K562 (cell line): ENCODE results near the gene LMF2. TPM values are rescaled to one million over a fixed set of nuclear protein-coding genes. Genes with fewer than 3 reads are reported as not detected.

Experiments used
- CREM ChIP-seq: IDR thresholded peaks from 2 replicates; pipeline ENCODE4 v1.6.1; 2014; ENCODE audit warnings: antibody characterized with exemption, low read depth
- FOXA1 ChIP-seq: fragments of 450-650 bp; IDR thresholded peaks from 2 replicates; pipeline ENCODE4 v1.6.1; 2016; ENCODE audit warnings: mild to moderate bottlenecking, borderline replicate concordance
- HDAC1 ChIP-seq, 2 experiments: fragments of 450-650 bp; IDR thresholded peaks; 2 replicates each; pipeline ENCODE4 v1.6.1; 2016 to 2017; ENCODE audit warnings: inconsistent platforms in 1 of 2, mild to moderate bottlenecking in 1 of 2, moderate library complexity in 1 of 2
- KLF16 ChIP-seq: IDR thresholded peaks from 2 replicates; pipeline ENCODE4 v1.6.1; 2016; ENCODE audit warnings: antibody characterized with exemption
- NBN ChIP-seq: fragments of 450-650 bp; IDR thresholded peaks from 2 replicates; pipeline ENCODE4 v1.6.1; 2016; ENCODE audit warnings: low read depth, mild to moderate bottlenecking
- NCOA6 ChIP-seq: fragments of 450-650 bp; IDR thresholded peaks from 2 replicates; pipeline ENCODE4 v1.6.1; 2017; ENCODE audit warnings: mild to moderate bottlenecking
- NFXL1 ChIP-seq: fragments of 450-650 bp; formaldehyde crosslinking; IDR thresholded peaks from 2 replicates; pipeline ENCODE4 v1.4.0; 2021; ENCODE audit warnings: mild to moderate bottlenecking
- SMC3 ChIP-seq: conservative IDR thresholded peaks from 2 replicates; pipeline ENCODE4 v1.6.1; 2011; ENCODE audit warnings: low read depth, low read length, improper control_type of control experiment; ENCODE audit not compliant: insufficient read depth
- TBL1XR1 ChIP-seq, 2 experiments: IDR thresholded peaks; 2 replicates each; pipeline ENCODE4 v1.6.1; 2012; ENCODE audit warnings: improper control_type of control experiment in 2 of 2, low read length in 2 of 2, mild to moderate bottlenecking in 1 of 2
- TCF3 ChIP-seq: sonication (generic); formaldehyde crosslinking; IDR thresholded peaks from 2 replicates; pipeline ENCODE4 v1.4.0; 2020; ENCODE audit warnings: mild to moderate bottlenecking, missing genetic modification reagents
- ZNF347 ChIP-seq: fragments of 450-650 bp; formaldehyde crosslinking; IDR thresholded peaks from 2 replicates; pipeline ENCODE4 v1.4.0; 2020; ENCODE audit warnings: low read depth, mild to moderate bottlenecking, moderate library complexity
- polyA plus RNA-seq, 8 experiments: library from polyadenylated mRNA; depleted of rRNA in 4 of 8; stranded (reverse) in 5 of 8; unstranded in 3 of 8; fragments of >200 nt; fragmentation: Nextera tagmentation in 2 of 8; fragmentation: Illumina TruSeq in 1 of 8; extraction: Ambion mirVana in 2 of 8; extraction: Trizol in 1 of 8; gene quantifications; 2 replicates each; pipeline versions ENCODE4 v1.2.1 to v1.2.3, GENCODE V29; 2011 to 2014; ENCODE audit warnings: inconsistent platforms in 1 of 8, missing spikeins in 1 of 8
- total RNA-seq, 7 experiments: library from RNA; depleted of rRNA in 6 of 7; stranded (reverse); fragments of >200 nt in 6 of 7; fragmentation: Illumina TruSeq in 2 of 7; extraction: Trizol in 2 of 7; gene quantifications; 2 replicates each; pipeline versions ENCODE4 v1.2.1 to v1.2.3, GENCODE V29; 2011 to 2021; ENCODE audit warnings: low replicate concordance in 1 of 7
- TF ChIP-seq, protein P1 (sequence below): fragments of 150-350 bp; conservative IDR thresholded peaks from 2 replicates; pipeline ENCODE4 v1.6.1; 2014; ENCODE audit warnings: low read length
- TF ChIP-seq, protein P2 (sequence below), 2 experiments: IDR thresholded peaks; 2 replicates each; pipeline ENCODE4 v1.6.1; 2012; ENCODE audit warnings: improper control_type of control experiment in 2 of 2, low read depth in 2 of 2, low read length in 2 of 2, borderline replicate concordance in 1 of 2
- TF ChIP-seq, protein P3 (sequence below), 2 experiments: fragments of 450-650 bp in 1 of 2; sonication (generic) in 1 of 2; formaldehyde crosslinking in 1 of 2; IDR thresholded peaks; 2 replicates each; pipeline versions ENCODE4 v1.7.1 to v1.9.0; 2016 to 2022; ENCODE audit warnings: inconsistent platforms in 1 of 2, mild to moderate bottlenecking in 1 of 2, missing genetic modification reagents in 1 of 2

LMF2 gene
- total and polyA plus RNA-seq, 9 of the 15 experiments (the other 6 are each of a cell fraction or from before 2014, with no cell fraction given): 0.08 to 37.1 (median 7.6) TPM

GRCh38 chr22:50498322-50498890, 9.1 kb downstream of the LMF2 start (continued):
- TF ChIP-seq NBN: peak; percentile 44; the same call in 1 of the 2 replicates
- no peak for TF ChIP-seq KLF16
- TF ChIP-seq TBL1XR1 (IDR thresholded peaks at IDR 0.05; ENCODE audit: low read length in 2 of 2): no peak
- no peak for TF ChIP-seq FOXA1
- TF ChIP-seq HDAC1 (IDR thresholded peaks at IDR 0.05): peak in 1 of 2 experiments; percentile 44; a peak in 1 of 4 replicates
- peak; percentile 23; the same call in 1 of the 2 replicates for TF ChIP-seq TCF3 (CRISPR knock-in tag)
- TF ChIP-seq, protein P1, sequence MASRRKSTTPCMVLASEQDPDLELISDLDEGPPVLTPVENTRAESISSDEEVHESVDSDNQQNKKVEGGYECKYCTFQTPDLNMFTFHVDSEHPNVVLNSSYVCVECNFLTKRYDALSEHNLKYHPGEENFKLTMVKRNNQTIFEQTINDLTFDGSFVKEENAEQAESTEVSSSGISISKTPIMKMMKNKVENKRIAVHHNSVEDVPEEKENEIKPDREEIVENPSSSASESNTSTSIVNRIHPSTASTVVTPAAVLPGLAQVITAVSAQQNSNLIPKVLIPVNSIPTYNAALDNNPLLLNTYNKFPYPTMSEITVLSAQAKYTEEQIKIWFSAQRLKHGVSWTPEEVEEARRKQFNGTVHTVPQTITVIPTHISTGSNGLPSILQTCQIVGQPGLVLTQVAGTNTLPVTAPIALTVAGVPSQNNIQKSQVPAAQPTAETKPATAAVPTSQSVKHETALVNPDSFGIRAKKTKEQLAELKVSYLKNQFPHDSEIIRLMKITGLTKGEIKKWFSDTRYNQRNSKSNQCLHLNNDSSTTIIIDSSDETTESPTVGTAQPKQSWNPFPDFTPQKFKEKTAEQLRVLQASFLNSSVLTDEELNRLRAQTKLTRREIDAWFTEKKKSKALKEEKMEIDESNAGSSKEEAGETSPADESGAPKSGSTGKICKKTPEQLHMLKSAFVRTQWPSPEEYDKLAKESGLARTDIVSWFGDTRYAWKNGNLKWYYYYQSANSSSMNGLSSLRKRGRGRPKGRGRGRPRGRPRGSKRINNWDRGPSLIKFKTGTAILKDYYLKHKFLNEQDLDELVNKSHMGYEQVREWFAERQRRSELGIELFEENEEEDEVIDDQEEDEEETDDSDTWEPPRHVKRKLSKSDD: no peak
- TF ChIP-seq ZNF347: no peak
- TF ChIP-seq NFXL1 (CRISPR knock-in tag): no peak
- 0 out of 2 replicates have a peak, but pooled peaks have one; percentile 20 for TF ChIP-seq SMC3
- TF ChIP-seq, protein P2, sequence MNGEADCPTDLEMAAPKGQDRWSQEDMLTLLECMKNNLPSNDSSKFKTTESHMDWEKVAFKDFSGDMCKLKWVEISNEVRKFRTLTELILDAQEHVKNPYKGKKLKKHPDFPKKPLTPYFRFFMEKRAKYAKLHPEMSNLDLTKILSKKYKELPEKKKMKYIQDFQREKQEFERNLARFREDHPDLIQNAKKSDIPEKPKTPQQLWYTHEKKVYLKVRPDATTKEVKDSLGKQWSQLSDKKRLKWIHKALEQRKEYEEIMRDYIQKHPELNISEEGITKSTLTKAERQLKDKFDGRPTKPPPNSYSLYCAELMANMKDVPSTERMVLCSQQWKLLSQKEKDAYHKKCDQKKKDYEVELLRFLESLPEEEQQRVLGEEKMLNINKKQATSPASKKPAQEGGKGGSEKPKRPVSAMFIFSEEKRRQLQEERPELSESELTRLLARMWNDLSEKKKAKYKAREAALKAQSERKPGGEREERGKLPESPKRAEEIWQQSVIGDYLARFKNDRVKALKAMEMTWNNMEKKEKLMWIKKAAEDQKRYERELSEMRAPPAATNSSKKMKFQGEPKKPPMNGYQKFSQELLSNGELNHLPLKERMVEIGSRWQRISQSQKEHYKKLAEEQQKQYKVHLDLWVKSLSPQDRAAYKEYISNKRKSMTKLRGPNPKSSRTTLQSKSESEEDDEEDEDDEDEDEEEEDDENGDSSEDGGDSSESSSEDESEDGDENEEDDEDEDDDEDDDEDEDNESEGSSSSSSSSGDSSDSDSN (IDR thresholded peaks at IDR 0.05; ENCODE audit: borderline replicate concordance in 1 of 2, low read depth in 2 of 2, low read length in 2 of 2): 0 out of 4 replicates have a peak, but pooled peaks of 1 of the 2 experiments have one; percentile 30
- TF ChIP-seq, protein P3, sequence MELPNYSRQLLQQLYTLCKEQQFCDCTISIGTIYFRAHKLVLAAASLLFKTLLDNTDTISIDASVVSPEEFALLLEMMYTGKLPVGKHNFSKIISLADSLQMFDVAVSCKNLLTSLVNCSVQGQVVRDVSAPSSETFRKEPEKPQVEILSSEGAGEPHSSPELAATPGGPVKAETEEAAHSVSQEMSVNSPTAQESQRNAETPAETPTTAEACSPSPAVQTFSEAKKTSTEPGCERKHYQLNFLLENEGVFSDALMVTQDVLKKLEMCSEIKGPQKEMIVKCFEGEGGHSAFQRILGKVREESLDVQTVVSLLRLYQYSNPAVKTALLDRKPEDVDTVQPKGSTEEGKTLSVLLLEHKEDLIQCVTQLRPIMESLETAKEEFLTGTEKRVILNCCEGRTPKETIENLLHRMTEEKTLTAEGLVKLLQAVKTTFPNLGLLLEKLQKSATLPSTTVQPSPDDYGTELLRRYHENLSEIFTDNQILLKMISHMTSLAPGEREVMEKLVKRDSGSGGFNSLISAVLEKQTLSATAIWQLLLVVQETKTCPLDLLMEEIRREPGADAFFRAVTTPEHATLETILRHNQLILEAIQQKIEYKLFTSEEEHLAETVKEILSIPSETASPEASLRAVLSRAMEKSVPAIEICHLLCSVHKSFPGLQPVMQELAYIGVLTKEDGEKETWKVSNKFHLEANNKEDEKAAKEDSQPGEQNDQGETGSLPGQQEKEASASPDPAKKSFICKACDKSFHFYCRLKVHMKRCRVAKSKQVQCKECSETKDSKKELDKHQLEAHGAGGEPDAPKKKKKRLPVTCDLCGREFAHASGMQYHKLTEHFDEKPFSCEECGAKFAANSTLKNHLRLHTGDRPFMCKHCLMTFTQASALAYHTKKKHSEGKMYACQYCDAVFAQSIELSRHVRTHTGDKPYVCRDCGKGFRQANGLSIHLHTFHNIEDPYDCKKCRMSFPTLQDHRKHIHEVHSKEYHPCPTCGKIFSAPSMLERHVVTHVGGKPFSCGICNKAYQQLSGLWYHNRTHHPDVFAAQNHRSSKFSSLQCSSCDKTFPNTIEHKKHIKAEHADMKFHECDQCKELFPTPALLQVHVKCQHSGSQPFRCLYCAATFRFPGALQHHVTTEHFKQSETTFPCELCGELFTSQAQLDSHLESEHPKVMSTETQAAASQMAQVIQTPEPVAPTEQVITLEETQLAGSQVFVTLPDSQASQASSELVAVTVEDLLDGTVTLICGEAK (IDR thresholded peaks at IDR 0.05): no peak
- TF ChIP-seq, protein P3 (CRISPR knock-in tag; IDR thresholded peaks at IDR 0.05): no peak
- no peak for TF ChIP-seq NCOA6
- TF ChIP-seq CREM: peak; percentile 24; the same call in 1 of the 2 replicates
